ENCODE data around the gene JARID2.

JARID2 gene

GRCh38 chr6:15396808-15397207 is 150.9 kb downstream of the JARID2 start:
- TF ChIP-seq PAX5 (IDR thresholded peaks at IDR 0.05; ENCODE audit: insufficient read depth, low read length, severe bottlenecking): no peak
- TF ChIP-seq POLR2A (IDR thresholded peaks at IDR 0.05; ENCODE audit: low read depth, low read length): no peak
- no peak for TF ChIP-seq SPI1 (IDR thresholded peaks at IDR 0.05; ENCODE audit: low read depth, low read length)
- no peak for TF ChIP-seq TAF1 (IDR thresholded peaks at IDR 0.05; ENCODE audit: low read depth, low read length)
- no peak for TF ChIP-seq POLR2AphosphoS5 (IDR thresholded peaks at IDR 0.05; ENCODE audit: low read depth, low read length)
- TF ChIP-seq POU2F2 (IDR thresholded peaks at IDR 0.05; ENCODE audit: low read depth, low read length): no peak
- no peak for DNase-seq (ENCODE audit: insufficient read length, low spot score)
- no peak for FAIRE-seq

GRCh38 chr6:15398633-15399275 is 152.9 kb downstream of the JARID2 start:
- FAIRE-seq: peak; percentile 85
- TF ChIP-seq POU2F2 (IDR thresholded peaks at IDR 0.05; ENCODE audit: low read depth, low read length) (0 out of 2 replicates have a peak, but pooled peaks have one; percentile 51), POLR2AphosphoS5 (IDR thresholded peaks at IDR 0.05; ENCODE audit: low read depth, low read length) (no peak)
- no peak for DNase-seq (ENCODE audit: insufficient read length, low spot score)

GRCh38 chr6:15399641-15400470 is 154.0 kb downstream of the JARID2 start:
- no peak for TF ChIP-seq POLR2A (IDR thresholded peaks at IDR 0.05; ENCODE audit: low read depth, low read length)
- TF ChIP-seq PAX5 (IDR thresholded peaks at IDR 0.05; ENCODE audit: insufficient read depth, low read length, severe bottlenecking): no peak
- TF ChIP-seq POU2F2 (IDR thresholded peaks at IDR 0.05; ENCODE audit: low read depth, low read length): no peak
- no peak for TF ChIP-seq TAF1 (IDR thresholded peaks at IDR 0.05; ENCODE audit: low read depth, low read length)
- no peak for TF ChIP-seq SPI1 (IDR thresholded peaks at IDR 0.05; ENCODE audit: low read depth, low read length)
- no peak for TF ChIP-seq POLR2AphosphoS5 (IDR thresholded peaks at IDR 0.05; ENCODE audit: low read depth, low read length)
- DNase-seq (ENCODE audit: insufficient read length, low spot score) (no peak), FAIRE-seq (peak; percentile 31)

- no peak for DNase-seq (ENCODE audit: insufficient read length, low spot score)
- peak; percentile 89 for FAIRE-seq
- no peak for TF ChIP-seq TAF1 (IDR thresholded peaks at IDR 0.05; ENCODE audit: low read depth, low read length)
- no peak for TF ChIP-seq POU2F2 (IDR thresholded peaks at IDR 0.05; ENCODE audit: low read depth, low read length)
- TF ChIP-seq PAX5 (IDR thresholded peaks at IDR 0.05; ENCODE audit: insufficient read depth, low read length, severe bottlenecking): no peak
- TF ChIP-seq SPI1 (IDR thresholded peaks at IDR 0.05; ENCODE audit: low read depth, low read length): no peak
Measured at GRCh38 chr6:15400572-15401004, 154.7 kb downstream of the JARID2 start.

- FAIRE-seq (no peak), DNase-seq (ENCODE audit: insufficient read length, low spot score) (no peak)
- TF ChIP-seq POU2F2 (IDR thresholded peaks at IDR 0.05; ENCODE audit: low read depth, low read length): no peak
Measured at GRCh38 chr6:15401120-15401519, 155.3 kb downstream of the JARID2 start.

- FAIRE-seq: no peak
- no peak for TF ChIP-seq POU2F2 (IDR thresholded peaks at IDR 0.05; ENCODE audit: low read depth, low read length)
- TF ChIP-seq TAF1 (IDR thresholded peaks at IDR 0.05; ENCODE audit: low read depth, low read length): no peak
- no peak for TF ChIP-seq POLR2AphosphoS5 (IDR thresholded peaks at IDR 0.05; ENCODE audit: low read depth, low read length)
- no peak for TF ChIP-seq PAX5 (IDR thresholded peaks at IDR 0.05; ENCODE audit: insufficient read depth, low read length, severe bottlenecking)
- no peak for TF ChIP-seq SPI1 (IDR thresholded peaks at IDR 0.05; ENCODE audit: low read depth, low read length)
- no peak for TF ChIP-seq POLR2A (IDR thresholded peaks at IDR 0.05; ENCODE audit: low read depth, low read length)
Measured at GRCh38 chr6:15401769-15402250, 155.9 kb downstream of the JARID2 start.

GRCh38 chr6:15402406-15403045 is 156.7 kb downstream of the JARID2 start:
- DNase-seq (ENCODE audit: insufficient read length, low spot score) (no peak), FAIRE-seq (no peak)
- TF ChIP-seq SPI1 (IDR thresholded peaks at IDR 0.05; ENCODE audit: low read depth, low read length) (no peak), TAF1 (IDR thresholded peaks at IDR 0.05; ENCODE audit: low read depth, low read length) (no peak), POLR2A (IDR thresholded peaks at IDR 0.05; ENCODE audit: low read depth, low read length) (no peak), POU2F2 (IDR thresholded peaks at IDR 0.05; ENCODE audit: low read depth, low read length) (no peak), POLR2AphosphoS5 (IDR thresholded peaks at IDR 0.05; ENCODE audit: low read depth, low read length) (no peak), PAX5 (IDR thresholded peaks at IDR 0.05; ENCODE audit: insufficient read depth, low read length, severe bottlenecking) (no peak)

More at GRCh38 chr6:15401769-15402250, 155.9 kb downstream of the JARID2 start:
- DNase-seq (ENCODE audit: insufficient read length, low spot score): no peak

- peak; percentile 13 for FAIRE-seq
- TF ChIP-seq PAX5 (IDR thresholded peaks at IDR 0.05; ENCODE audit: insufficient read depth, low read length, severe bottlenecking) (no peak), SPI1 (IDR thresholded peaks at IDR 0.05; ENCODE audit: low read depth, low read length) (no peak)
- no peak for DNase-seq (ENCODE audit: insufficient read length, low spot score)
Measured at GRCh38 chr6:15403094-15403755, 157.4 kb downstream of the JARID2 start.

GRCh38 chr6:15404685-15404980 is 158.8 kb downstream of the JARID2 start:
- peak; percentile 5 for FAIRE-seq

More at GRCh38 chr6:15404685-15404980, 158.8 kb downstream of the JARID2 start:
- no peak for TF ChIP-seq POLR2A (IDR thresholded peaks at IDR 0.05; ENCODE audit: low read depth, low read length)
- no peak for TF ChIP-seq POU2F2 (IDR thresholded peaks at IDR 0.05; ENCODE audit: low read depth, low read length)
- DNase-seq (ENCODE audit: insufficient read length, low spot score): no peak
